Breast epithelium (tissue), 3 donors: ENCODE results near the gene CFAP90.

Experiments used
- CTCF ChIP-seq, 3 donors: fragments of 450-650 bp; IDR thresholded peaks; one replicate each; pipeline ENCODE4 v1.5.1; 2016 to 2017; ENCODE audit warnings: antibody characterized with exemption in 3 of 3, mild to moderate bottlenecking in 3 of 3, moderate library complexity in 3 of 3
- POLR2A ChIP-seq: fragments of 450-650 bp; IDR thresholded peaks from one replicate; pipeline ENCODE4 v1.6.1; 2016; ENCODE audit warnings: antibody characterized with exemption, mild to moderate bottlenecking, moderate library complexity

GRCh38 chr5:7795306-7795705 is 55.6 kb downstream of the CFAP90 start:
- TF ChIP-seq CTCF (IDR thresholded peaks at IDR 0.05), result no peak
- no peak for TF ChIP-seq POLR2A
